ENCODE results near the gene PVALEF. TPM values are rescaled to one million over a fixed set of nuclear protein-coding genes. Genes with fewer than 3 reads are reported as not detected.

Gene PVALEF
- total and polyA plus RNA-seq, 2 of the 13 experiments (the other 11 are each of a cell fraction or from before 2014, with no cell fraction given), result 0.18 TPM

DNA sequence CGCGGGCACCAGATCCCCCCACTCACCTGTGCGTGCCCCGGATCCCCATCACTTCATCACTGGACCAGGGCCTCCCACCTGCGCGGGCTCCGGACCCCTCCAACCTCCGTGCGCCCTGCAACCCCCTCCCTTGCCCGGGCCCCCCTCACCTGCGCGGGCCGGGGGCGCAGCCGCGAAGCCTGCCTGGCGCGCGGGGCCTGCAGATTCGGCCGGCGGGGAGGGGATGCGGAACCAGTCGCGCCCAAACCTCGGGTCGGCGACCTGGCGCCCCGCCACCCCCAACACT lies 57.3 kb downstream of the PVALEF start (continued):
- TF ChIP-seq, protein P1, sequence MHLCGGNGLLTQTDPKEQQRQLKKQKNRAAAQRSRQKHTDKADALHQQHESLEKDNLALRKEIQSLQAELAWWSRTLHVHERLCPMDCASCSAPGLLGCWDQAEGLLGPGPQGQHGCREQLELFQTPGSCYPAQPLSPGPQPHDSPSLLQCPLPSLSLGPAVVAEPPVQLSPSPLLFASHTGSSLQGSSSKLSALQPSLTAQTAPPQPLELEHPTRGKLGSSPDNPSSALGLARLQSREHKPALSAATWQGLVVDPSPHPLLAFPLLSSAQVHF (CRISPR knock-in tag; IDR thresholded peaks at IDR 0.05), result peak; percentile 12; the same call in 1 of the 2 replicates
- TF ChIP-seq DMAP1 (CRISPR knock-in tag; IDR thresholded peaks at IDR 0.05) (no peak), ZNF841 (CRISPR knock-in tag; IDR thresholded peaks at IDR 0.05; ENCODE audit: borderline replicate concordance) (no peak), ZNF547 (CRISPR knock-in tag; IDR thresholded peaks at IDR 0.05) (peak; percentile 3; the same call in 1 of the 2 replicates), SP2 (CRISPR knock-in tag; IDR thresholded peaks at IDR 0.05) (no peak), ZNF12 (CRISPR knock-in tag; IDR thresholded peaks at IDR 0.05) (no peak), THAP7 (CRISPR knock-in tag; IDR thresholded peaks at IDR 0.05) (0 out of 2 replicates have a peak, but pooled peaks have one; percentile 23), ZFP36L2 (CRISPR knock-in tag; IDR thresholded peaks at IDR 0.05) (no peak), MTA1 (CRISPR knock-in tag; IDR thresholded peaks at IDR 0.05; ENCODE audit: borderline replicate concordance) (no peak; the same call in 1 of the 2 replicates), SCMH1 (CRISPR knock-in tag; IDR thresholded peaks at IDR 0.05; ENCODE audit: borderline replicate concordance) (no peak), HES4 (CRISPR knock-in tag; IDR thresholded peaks at IDR 0.05; ENCODE audit: borderline replicate concordance) (no peak), POLR2AphosphoS5 (IDR thresholded peaks at IDR 0.05; ENCODE audit: low read depth, low read length) (no peak), ARNTL (CRISPR knock-in tag; IDR thresholded peaks at IDR 0.05) (0 out of 2 replicates have a peak, but pooled peaks have one; percentile 11)
- TF ChIP-seq, protein P2, sequence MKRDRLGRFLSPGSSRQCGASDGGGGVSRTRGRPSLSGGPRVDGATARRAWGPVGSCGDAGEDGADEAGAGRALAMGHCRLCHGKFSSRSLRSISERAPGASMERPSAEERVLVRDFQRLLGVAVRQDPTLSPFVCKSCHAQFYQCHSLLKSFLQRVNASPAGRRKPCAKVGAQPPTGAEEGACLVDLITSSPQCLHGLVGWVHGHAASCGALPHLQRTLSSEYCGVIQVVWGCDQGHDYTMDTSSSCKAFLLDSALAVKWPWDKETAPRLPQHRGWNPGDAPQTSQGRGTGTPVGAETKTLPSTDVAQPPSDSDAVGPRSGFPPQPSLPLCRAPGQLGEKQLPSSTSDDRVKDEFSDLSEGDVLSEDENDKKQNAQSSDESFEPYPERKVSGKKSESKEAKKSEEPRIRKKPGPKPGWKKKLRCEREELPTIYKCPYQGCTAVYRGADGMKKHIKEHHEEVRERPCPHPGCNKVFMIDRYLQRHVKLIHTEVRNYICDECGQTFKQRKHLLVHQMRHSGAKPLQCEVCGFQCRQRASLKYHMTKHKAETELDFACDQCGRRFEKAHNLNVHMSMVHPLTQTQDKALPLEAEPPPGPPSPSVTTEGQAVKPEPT (CRISPR knock-in tag; IDR thresholded peaks at IDR 0.05; ENCODE audit: low read depth), result no peak
- TF ChIP-seq, protein P3, sequence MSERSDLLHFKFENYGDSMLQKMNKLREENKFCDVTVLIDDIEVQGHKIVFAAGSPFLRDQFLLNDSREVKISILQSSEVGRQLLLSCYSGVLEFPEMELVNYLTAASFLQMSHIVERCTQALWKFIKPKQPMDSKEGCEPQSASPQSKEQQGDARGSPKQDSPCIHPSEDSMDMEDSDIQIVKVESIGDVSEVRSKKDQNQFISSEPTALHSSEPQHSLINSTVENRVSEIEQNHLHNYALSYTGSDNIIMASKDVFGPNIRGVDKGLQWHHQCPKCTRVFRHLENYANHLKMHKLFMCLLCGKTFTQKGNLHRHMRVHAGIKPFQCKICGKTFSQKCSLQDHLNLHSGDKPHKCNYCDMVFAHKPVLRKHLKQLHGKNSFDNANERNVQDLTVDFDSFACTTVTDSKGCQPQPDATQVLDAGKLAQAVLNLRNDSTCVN (CRISPR knock-in tag; IDR thresholded peaks at IDR 0.05; ENCODE audit: borderline replicate concordance), result no peak
- TF ChIP-seq, protein P4, sequence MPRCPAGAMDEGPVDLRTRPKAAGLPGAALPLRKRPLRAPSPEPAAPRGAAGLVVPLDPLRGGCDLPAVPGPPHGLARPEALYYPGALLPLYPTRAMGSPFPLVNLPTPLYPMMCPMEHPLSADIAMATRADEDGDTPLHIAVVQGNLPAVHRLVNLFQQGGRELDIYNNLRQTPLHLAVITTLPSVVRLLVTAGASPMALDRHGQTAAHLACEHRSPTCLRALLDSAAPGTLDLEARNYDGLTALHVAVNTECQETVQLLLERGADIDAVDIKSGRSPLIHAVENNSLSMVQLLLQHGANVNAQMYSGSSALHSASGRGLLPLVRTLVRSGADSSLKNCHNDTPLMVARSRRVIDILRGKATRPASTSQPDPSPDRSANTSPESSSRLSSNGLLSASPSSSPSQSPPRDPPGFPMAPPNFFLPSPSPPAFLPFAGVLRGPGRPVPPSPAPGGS (CRISPR knock-in tag; IDR thresholded peaks at IDR 0.05), result 0 out of 2 replicates have a peak, but pooled peaks have one; percentile 15
